Glutamatergic neuron (in vitro differentiated cells): ENCODE data around the gene FRS2. TPM values are rescaled to one million over a fixed set of nuclear protein-coding genes. Genes with fewer than 3 reads are reported as not detected.

Experiments used
- DNase-seq: peaks from one replicate; pipeline ENCODE4 v3.0.0; 2022
- H3K27ac Mint-ChIP-seq: one replicate; pipeline ENCODE4 v1.8.0; 2020; ENCODE audit warnings: mild to moderate bottlenecking, mixed read lengths, inconsistent platforms; ENCODE audit not compliant: unreplicated experiment
- H3K27me3 Mint-ChIP-seq: one replicate; pipeline ENCODE4 v1.8.0; 2020; ENCODE audit warnings: mild to moderate bottlenecking, moderate library complexity, mixed read lengths, inconsistent platforms; ENCODE audit not compliant: unreplicated experiment
- H3K36me3 Mint-ChIP-seq: one replicate; pipeline ENCODE4 v1.8.0; 2020; ENCODE audit warnings: mild to moderate bottlenecking, mixed read lengths, inconsistent platforms; ENCODE audit not compliant: unreplicated experiment
- H3K4me1 Mint-ChIP-seq: one replicate; pipeline ENCODE4 v1.8.0; 2020; ENCODE audit warnings: mild to moderate bottlenecking, low read depth, mixed read lengths, inconsistent platforms; ENCODE audit not compliant: unreplicated experiment
- H3K4me3 Mint-ChIP-seq: one replicate; pipeline ENCODE4 v1.8.0; 2020; ENCODE audit warnings: mild to moderate bottlenecking, mixed read lengths, inconsistent platforms; ENCODE audit not compliant: unreplicated experiment
- H3K9me3 Mint-ChIP-seq: one replicate; pipeline ENCODE4 v1.8.0; 2020; ENCODE audit warnings: mild to moderate bottlenecking, moderate library complexity, mixed read lengths, inconsistent platforms; ENCODE audit not compliant: unreplicated experiment
- total RNA-seq: library from RNA; stranded (reverse); fragmentation: NEBNext Ultra II Directional; extraction: Animal tissue kit (Norgen Biotek cat#: 25700); gene quantifications from one replicate; pipeline ENCODE4 v1.2.1, GENCODE V29; 2021; ENCODE audit not compliant: unreplicated experiment
- TF ChIP-seq, protein P1 (sequence below): fragments of 200-600 bp; sonication (generic); IDR thresholded peaks from one replicate; pipeline ENCODE4 v1.5.0; 2021; ENCODE audit not compliant: partially characterized antibody, unreplicated experiment

FRS2 gene
- total RNA-seq, 1 donor from 2014 or later: 26.7 TPM

DNA sequence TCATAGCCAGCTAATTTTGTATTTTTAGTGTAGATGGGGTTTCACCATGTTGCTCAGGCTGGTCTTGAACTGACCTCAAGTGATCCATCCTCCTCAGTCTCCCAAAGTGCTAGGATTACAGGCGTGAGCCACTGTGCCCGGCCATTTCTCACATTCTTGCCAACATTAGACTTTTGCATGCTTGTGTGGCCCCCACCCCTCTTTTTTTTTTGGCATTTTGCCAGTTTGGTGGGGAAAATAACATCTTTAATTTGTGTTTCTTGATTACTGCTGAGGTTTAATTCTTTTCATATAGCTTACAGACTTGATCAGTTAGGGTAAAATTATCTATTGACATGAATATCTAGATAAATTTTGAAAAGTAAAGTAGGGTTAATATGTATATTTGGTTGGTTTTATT is 118.9 kb downstream of the FRS2 start:
- Mint-ChIP-seq H3K36me3 (no peaks in the 10 kb centered on the region), H3K9me3 (no peaks in the 10 kb centered on the region), H3K27me3 (peaks cover 3% of the 10 kb centered on the region), H3K27ac (no peak overlapping the region), H3K4me1 (no peaks in the 10 kb centered on the region), H3K4me3 (no peak overlapping the region)
- DNase-seq: no peak
- TF ChIP-seq, protein P1, sequence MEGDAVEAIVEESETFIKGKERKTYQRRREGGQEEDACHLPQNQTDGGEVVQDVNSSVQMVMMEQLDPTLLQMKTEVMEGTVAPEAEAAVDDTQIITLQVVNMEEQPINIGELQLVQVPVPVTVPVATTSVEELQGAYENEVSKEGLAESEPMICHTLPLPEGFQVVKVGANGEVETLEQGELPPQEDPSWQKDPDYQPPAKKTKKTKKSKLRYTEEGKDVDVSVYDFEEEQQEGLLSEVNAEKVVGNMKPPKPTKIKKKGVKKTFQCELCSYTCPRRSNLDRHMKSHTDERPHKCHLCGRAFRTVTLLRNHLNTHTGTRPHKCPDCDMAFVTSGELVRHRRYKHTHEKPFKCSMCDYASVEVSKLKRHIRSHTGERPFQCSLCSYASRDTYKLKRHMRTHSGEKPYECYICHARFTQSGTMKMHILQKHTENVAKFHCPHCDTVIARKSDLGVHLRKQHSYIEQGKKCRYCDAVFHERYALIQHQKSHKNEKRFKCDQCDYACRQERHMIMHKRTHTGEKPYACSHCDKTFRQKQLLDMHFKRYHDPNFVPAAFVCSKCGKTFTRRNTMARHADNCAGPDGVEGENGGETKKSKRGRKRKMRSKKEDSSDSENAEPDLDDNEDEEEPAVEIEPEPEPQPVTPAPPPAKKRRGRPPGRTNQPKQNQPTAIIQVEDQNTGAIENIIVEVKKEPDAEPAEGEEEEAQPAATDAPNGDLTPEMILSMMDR: no peak

DNA sequence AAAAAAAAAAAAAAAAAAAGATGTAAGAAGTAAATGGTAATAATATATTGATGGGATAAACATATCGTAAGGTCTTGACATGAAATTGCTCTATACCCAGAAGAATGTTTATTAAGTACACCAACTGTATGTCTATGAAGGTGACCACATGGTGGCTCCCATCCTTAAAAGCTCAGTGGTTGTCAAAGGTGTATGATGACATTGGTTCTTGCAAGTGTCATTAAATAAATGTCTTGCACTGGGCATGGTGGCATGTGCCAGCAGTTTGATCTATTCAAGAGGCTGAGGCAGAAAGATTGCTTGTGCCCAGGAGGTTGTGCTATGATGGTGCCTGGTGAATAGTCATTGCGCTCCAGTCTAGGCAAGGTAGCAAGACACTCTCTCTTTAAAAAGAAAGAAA is 125.5 kb downstream of the FRS2 start:
- no peak for DNase-seq
- H3K36me3 Mint-ChIP-seq: no peaks in the 10 kb centered on the region
- H3K27ac Mint-ChIP-seq: no peak overlapping the region
- H3K4me1 Mint-ChIP-seq: no peaks in the 10 kb centered on the region
- H3K4me3 Mint-ChIP-seq: no peak overlapping the region
- no peaks in the 10 kb centered on the region for H3K27me3 Mint-ChIP-seq
- TF ChIP-seq, protein P1: no peak
- no peaks in the 10 kb centered on the region for H3K9me3 Mint-ChIP-seq

DNA sequence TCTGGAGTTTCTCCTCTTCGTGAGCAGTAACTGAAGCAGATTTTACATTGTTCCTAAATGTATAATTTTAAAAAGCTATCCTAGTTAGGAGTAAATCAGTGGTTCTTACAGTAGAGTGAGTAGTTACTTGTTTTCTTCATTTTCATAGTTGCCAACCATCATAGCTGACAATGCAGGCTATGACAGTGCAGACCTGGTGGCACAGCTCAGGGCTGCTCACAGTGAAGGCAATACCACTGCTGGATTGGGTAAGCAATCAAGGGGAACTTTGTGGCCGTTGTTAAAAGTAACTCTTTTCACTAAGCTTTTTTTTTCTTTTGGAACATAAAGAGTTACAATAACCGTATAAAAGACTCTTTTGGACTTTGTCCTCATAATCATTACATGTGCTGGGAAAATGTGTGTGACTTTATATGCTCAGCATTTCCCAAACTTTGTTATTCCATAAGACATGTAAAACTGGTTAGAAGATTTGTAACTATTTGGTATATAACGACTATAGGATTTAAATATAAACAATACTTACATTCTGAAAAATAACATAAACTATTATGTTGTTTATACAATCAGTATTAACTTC is 128.1 kb downstream of the FRS2 start:
- TF ChIP-seq, protein P1: no peak
- Mint-ChIP-seq H3K27me3 (no peaks in the 10 kb centered on the region), H3K4me3 (no peak overlapping the region), H3K36me3 (no peaks in the 10 kb centered on the region), H3K27ac (no peak overlapping the region), H3K9me3 (peaks cover 1% of the 10 kb centered on the region), H3K4me1 (no peaks in the 10 kb centered on the region)
- DNase-seq: no peak

DNA sequence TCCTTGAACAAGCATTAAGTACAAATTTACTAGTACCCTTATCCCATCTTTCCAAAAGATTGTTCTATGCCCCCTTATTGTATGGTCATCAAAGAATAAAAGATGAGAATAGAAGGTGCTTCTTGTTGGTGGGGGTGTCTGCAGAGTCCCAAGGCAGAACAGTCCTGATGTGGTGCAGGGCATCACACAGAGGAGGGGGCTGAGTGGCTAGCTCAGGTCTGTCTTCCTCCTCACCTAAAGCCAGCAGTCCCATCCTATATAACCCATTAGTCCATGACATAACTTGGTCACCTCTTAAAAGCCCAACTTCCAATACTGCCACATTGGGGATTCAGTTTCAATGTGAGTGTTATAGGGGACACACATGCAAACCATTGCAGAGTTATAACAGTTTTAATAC is 130.6 kb downstream of the FRS2 start:
- H3K9me3 Mint-ChIP-seq: peaks cover 1% of the 10 kb centered on the region
- TF ChIP-seq, protein P1: no peak
- H3K4me3 Mint-ChIP-seq: no peak overlapping the region
- H3K4me1 Mint-ChIP-seq: peaks cover 3% of the 10 kb centered on the region
- no peak overlapping the region for H3K27ac Mint-ChIP-seq
- H3K27me3 Mint-ChIP-seq: no peaks in the 10 kb centered on the region
- no peak for DNase-seq
- H3K36me3 Mint-ChIP-seq: no peaks in the 10 kb centered on the region

DNA sequence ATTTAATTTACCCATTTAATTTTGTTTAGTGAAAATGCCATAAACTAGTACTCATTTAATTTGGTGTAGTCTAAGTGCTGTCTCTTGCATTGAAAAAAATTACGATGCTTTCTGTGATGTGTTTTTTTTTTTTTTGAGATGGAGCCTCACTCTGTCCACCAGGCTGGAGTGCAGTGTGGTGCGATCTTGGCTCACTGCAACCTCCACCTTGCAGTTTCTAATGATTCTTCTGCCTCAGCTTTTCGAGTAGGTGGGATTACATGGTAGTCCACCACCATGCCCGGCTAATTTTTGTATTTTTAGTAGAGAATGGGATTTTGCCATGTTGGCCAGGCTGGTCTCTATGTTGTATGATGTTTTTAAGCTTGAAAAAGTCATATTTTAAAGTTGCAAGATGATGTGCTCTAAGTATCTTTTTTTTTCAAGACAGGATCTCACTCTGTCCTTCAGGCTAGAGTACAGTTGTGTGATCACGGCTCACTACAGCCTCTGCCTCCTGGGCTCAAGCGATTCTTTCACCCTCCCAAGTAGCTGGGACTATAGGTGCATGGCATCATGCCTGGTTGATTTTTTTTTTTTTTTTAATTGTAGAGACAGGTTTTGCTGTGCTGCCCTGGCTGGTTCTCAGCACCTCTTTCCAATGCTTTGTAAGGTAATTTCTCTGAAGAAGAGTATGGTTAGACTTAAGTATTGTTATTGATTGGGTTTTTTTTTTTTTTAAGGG is 131.9 kb downstream of the FRS2 start:
- Mint-ChIP-seq H3K4me3 (no peak overlapping the region), H3K36me3 (no peaks in the 10 kb centered on the region), H3K27ac (no peak overlapping the region)

More for the DNA sequence above, 131.9 kb downstream of the FRS2 start:
- DNase-seq: no peak
- Mint-ChIP-seq H3K9me3 (peaks cover 1% of the 10 kb centered on the region), H3K4me1 (peaks cover 3% of the 10 kb centered on the region), H3K27me3 (no peaks in the 10 kb centered on the region)
- TF ChIP-seq, protein P1: no peak
